GM18873 (cell line): ENCODE data around the gene FBXO45.
"Not testable (repeated sequence)": the region's sequence is repeated elsewhere in the genome, so short reads cannot be mapped to it uniquely, and the experiment has no call there.

Experiments used
- ATAC-seq: cut with Tn5 transposase; IDR thresholded peaks from one replicate; pipeline ENCODE4 v1.9.1; 2021; ENCODE audit warnings: mild to moderate bottlenecking, moderate library complexity, moderate number of reproducible peaks; ENCODE audit not compliant: unreplicated experiment, low FRiP score

Gene FBXO45, protein sequence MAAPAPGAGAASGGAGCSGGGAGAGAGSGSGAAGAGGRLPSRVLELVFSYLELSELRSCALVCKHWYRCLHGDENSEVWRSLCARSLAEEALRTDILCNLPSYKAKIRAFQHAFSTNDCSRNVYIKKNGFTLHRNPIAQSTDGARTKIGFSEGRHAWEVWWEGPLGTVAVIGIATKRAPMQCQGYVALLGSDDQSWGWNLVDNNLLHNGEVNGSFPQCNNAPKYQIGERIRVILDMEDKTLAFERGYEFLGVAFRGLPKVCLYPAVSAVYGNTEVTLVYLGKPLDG

DNA sequence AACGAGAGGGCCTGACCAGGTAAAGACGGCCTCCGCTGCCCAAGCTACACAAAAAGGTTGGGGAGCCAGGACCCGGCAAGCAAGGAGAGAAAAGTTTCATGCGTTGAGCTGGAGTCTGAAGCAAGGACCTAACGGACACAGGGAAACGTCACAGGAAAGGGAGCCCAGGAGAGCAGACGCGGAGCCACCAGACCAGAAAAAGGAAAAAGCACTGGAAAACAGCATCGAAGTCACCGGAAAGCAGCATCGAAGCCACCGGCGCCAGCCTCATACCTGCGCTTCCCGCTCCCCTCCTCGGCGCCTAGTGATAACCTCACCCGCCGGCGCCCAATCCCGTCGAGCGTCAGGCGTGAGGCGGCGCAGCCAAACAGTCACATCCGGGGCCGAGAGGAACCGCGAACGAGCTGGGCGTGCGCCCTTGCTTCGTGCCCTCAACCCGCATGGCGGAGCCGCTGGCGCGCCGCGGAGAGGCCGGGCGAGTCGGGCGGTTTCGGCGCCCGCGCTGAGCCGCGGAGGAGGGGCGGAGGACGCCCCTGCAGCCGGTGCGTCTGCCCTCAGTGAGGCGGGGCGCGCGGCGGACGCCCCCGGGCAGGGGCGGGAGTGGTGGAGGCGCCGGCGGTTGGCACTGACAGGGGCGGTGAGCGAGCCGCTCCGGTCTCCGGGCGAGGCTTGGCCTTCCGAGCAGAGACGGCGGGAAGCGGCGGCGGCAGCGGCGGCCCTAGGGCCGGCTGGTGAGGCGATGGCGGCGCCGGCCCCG lies at the start of gene FBXO45, which contains the start of gene WDR53:
TSS of gene FBXO45 (plus strand) at position 415 of the 757 bp plus-strand sequence. CDS start at position 740, 325 bp downstream.
TSS of gene WDR53 (minus strand) at position 309 of the 757 bp plus-strand sequence. CDS start 7,079 bp downstream, outside the sequence.
- ATAC-seq, result peak; percentile 92

DNA sequence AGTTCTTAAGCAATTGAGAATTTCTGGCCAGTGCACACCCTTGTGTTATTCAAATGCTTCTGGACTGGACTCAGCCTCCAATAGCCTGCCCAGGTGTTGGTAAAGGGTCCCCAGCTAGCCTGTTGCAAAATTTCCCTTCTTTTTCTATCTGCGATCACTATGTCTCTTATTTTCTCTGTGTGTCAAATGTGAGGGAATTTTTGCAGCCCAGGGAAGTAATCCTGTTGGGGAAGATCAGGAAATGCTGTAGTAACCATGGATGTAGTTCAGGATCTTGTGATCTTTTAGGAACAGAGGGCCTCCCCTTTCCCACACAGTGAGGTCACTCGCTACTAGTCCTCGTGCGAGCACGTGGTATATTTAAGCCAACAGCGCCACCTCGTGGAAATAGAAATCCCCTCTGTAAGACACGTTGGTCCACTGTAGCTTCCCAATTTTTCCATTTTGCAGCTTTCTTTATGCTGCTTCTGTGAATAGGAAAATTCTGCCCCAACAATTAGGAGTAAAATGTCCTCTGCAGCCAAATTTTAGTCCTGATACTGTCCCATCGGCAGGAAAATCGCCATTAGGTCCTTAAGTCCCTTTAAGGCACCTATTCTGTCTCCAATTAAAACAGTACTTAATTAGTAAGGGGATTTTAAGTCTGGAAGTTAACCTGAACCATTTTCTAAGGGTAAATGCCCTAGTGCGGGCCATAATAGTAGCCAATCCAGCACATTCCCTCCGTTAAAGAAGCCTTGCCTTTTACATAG lies 49.3 kb upstream of the FBXO45 start:
- ATAC-seq, result no peak

DNA sequence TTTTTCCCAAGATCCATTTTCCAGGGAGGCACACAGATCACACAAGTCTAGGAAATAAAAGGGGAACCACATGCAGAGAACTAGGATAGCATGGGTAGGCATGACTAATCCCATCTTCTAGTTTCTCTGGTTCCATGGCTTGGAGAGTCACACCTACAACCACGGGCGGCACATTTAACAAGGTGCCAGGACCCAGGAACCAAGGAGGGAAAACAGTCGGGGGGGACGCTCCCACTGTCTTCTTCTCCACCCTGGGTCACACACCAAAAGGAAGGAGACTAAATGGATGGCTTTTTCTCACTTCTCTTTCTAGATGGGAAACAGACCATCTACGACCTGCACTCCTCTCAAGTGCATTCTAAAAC lies 48.8 kb upstream of the FBXO45 start:
- ATAC-seq, result no peak

DNA sequence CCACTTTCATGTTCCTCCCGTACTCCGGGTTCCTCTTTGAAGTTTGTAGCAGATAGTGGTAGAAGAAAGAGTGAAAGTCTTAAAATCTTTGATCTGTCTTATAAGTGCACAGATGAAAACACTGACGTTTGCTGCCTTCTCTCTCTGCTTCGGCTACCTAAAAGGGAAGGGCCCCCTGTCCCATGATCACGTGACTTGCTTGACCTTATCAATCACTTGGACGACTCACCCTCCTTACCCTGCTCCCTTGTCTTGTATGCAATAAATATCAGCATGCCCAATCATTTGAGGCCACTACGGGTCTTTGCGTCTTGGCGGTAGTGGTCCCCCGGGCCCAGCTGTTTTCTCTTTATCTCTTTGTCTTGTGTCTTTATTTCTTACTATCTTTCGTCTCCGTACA lies 47.2 kb upstream of the FBXO45 start:
- ATAC-seq, result not testable (repeated sequence)

DNA sequence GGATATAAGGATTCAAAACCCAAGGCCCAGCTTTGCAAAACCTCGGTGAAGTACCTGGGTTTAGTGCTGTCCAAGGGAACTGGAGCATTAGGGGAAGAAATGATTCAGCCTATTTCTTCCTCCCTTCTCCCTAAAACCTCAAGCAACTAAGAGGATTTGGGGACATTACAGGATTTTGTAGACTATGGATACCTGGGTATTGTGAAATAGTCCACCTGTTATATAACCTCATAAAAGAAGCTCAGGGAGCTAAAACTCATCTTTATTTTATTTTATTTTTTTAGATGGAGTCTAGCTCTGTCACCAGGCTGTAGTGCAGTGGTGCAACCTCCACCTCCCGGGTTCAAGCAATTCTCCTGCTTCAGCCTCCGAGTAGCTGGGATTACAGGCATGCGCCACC lies 44.6 kb upstream of the FBXO45 start:
- no peak for ATAC-seq

DNA sequence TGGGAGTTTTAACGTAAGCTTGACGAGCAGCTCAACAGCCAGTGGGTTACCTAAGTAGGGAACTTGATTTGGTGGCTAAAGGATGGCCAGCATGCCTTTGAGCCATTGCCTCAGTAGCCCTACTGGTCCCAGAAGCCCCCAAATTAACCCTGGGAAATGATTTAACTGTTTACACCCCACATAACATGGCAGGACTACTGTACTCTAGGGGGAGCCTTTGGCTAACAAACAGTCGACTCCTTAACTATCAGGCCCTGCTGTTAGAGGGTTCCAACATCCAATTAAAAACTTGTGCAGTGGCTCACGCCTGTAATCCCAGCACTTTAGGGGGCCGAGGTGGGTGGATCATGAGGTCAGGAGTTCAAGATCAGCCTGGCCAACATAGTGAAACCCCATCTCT lies 43.9 kb upstream of the FBXO45 start:
- no peak for ATAC-seq

DNA sequence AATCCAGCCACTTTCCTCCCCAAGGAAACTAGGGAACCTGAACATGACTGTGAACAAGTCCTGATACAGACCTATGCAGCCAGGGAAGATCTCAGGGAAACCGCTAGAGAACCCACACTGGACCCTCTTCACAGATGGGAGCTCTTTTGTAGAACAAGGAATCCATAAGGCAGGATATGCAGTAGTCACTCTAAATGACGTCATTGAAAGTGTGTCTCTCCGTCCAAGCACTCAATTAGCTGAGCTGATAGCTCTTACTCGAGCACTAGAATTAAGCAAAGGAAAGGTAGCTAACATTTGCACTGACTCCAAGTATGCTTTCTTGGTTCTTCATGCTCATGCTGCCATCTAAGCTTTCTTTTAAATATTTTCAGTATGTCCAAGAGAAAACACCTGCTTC lies 43.3 kb upstream of the FBXO45 start:
- ATAC-seq, result no peak

DNA sequence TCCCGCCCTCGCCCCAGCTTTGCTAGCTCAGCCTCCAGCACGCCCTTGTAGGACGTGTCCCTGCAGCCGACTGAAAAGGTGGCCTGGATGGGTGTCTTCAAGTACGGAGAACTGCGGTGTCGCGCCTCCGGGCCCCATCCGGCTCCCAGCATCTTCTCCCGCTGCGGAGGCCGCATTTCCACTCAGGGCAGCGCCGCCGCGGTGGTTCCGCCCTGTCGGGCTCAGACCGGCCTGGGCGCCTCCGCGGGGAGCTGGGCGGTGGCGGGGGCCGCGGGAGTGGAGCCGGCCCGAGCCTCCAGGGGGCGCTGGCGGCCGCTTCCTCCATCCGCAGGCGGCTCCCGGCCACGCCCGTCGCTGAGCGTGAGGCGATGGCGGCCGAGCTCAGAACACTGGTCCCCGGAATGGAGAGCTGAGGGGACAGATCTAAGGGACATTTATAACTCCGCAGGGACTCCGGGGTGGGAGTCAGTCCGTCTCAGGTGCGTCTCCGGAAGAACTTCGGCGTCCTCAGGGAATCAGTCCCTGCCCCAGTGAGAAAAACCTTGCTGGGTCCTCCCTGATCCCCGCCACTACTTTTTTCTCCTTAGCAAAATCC lies 39.7 kb upstream of the FBXO45 start:
- ATAC-seq, result no peak

DNA sequence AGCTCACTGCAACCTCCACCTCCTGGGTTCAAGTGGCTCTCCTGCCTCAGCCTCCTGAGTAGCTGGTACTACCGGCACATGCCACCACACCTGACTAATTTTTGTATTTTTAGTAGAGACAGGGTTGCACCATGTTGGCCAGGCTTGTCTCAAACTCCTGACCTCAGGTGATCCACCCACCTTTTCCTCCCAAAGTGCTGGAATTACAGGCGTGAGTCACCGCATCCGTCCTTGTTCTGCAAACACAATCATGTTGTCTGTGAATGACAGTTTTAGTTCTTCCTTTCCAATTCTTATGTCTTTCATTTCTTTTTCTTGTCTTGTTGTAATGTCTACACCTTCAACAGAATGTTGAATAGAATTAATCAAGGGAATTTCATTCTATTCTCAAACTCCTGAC lies 37.0 kb upstream of the FBXO45 start:
- no peak for ATAC-seq

DNA sequence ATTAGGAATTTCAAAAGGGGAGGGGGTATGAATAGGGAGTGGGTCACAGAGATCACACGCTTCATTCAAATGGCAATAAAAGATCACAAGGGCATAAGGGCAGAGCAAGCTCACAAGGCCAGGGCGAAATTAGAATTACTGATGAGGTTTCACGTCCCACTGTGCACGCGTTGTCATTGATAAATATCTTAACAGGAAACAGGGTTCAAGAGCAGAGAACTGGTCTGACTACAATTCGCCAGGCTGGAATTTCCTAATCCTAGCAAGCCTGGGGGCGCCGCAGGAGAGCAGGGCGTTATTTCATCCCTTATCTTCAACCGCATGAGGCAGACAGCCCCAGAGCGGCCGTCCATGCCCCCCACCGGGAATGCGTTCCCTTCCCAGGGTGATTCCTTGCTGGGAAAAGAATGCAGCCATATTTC lies 35.2 kb upstream of the FBXO45 start:
- no peak for ATAC-seq

DNA sequence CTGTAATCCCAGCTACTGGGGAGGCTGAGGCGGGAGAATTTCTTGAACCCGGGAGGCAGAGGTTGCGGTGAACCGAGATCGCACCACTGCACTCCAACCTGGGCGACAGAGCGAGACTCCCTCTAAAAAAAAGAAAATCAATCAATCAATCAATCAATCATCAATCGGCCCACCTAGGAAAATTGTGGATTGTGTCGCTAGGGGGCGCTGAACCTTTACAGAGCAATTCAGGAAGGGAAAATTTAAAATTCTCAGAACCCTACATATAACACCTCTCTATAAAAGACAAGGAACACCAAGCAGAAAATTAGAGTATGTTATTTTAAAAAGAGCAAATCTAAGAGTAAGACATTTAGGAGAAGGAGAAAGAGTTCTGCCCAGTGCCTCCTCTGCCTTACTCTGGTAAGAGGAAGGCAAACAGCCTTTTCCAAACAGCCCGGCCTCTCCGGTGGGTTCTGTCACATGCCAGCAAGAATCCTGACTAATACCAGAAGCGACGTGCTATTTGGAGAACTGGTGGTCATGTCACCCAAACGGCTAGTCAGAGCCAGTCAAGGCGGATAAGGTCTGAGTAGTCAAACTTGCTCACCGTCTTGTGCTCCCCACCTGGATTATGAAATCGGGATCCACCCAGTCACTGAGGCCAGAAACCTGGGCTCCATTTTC lies 31.0 kb upstream of the FBXO45 start:
- no peak for ATAC-seq

DNA sequence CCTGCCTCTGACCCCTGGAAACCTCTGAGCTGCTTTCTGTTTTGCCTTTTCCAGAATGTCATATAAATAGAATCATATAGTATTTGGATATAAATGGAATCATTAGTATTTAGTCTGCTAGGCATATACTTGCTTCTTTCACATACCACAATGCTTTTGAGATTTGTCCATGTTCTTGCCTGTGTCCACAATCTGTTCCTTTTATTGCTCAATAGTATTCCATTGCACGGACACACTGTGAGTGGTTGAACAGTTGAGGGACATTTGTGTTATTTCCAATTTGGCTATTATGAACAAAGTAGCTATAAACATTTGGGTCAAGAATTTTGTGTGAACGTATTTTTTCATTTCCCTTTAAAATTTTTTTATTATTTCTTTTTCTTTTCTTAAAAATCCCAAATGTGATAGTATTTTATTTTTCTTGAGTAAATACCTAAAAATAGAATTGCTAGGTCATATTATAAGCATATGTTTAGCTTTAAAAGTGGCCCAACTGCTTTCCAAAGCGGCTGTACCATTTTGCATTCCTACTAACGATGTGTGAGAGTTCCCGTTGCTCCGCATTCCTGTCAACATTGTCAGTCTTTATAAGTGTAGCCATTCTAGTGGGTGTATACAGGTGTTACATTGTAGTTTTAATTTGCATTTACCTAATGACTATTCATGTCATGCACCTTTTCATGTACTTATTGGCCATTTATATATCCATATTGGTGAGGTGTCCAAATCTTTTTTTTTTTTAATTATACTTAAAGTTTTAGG lies 26.6 kb upstream of the FBXO45 start:
- no peak for ATAC-seq

DNA sequence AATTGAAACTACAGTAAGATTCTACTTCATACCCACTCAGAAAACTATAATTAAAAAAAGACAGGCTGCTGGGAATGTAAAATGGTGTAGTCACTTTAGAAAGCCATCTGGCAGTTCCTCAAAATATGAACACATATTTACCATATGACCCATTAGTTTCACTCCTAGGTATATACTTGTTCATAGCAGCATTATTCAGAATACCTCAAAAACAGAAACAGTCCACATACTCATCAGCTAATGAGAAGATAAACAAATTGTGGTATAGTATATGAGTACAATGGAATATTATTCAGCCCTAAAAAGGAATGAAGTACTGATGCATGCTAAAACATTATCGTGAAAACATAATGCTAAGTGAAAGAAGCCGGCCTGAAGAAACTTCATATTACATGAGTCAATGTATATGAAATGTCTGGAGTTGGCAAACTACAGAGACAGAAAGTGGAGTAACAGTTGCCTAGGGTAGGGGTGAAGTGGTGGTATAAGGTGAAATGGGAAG lies 23.9 kb upstream of the FBXO45 start:
- ATAC-seq, result no peak

DNA sequence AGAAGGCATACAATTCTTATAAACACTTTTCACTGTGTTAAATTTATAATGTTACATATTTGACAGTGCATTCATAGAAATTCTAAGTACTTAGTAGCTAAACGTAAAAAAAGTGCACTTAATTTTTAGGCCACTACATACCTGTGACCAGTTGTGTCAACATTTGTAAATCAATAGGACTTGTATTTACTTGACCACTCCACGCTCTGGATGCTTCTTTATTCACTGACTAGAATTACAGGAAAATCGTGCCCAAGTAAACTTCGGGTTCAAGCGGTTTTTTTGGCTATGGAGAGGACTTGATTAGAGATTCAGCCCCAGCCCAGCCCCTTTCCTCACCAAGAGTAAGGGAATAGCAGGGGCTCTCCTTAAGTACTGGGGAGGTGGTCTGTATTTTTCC lies 21.9 kb upstream of the FBXO45 start:
- no peak for ATAC-seq

DNA sequence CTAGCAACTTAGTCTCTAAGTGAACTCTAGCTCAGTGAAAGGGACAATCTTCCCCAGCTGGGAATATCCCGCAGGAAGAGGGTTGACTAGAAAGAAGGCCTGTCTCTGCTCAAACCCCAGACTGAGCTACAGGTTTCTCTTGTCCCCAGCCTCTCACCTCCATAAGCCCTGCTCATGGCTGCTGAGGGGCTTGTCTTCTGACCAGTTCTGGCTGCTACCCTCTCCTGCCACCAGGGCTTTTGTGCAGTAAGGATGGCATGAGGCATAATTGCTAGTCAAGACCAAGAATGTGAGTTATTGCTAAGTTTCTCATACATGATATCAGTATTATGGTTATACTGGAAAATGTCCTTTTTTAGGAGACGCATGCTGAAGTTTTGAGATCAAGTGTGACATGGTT lies 21.4 kb upstream of the FBXO45 start:
- ATAC-seq, result no peak

DNA sequence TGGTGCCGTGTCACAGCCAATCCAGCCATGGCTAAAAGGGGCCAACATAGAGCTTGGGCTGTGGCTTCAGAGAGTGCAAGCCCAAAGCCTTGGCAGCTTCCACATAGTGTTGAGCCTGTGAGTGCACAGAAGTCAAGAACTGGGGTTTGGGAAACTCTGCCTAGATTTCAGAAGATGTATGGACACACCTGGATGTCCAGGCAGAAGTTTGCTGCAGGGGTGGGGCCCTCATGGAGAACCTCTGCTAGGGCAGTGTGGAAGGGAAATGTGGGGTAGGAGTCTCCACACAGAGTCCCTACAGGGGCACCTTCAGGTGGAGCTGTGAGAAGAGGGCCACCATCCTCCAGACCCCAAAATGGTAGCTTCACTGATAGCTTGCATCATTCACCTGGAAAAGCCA lies 19.1 kb upstream of the FBXO45 start:
- ATAC-seq, result not testable (repeated sequence)

DNA sequence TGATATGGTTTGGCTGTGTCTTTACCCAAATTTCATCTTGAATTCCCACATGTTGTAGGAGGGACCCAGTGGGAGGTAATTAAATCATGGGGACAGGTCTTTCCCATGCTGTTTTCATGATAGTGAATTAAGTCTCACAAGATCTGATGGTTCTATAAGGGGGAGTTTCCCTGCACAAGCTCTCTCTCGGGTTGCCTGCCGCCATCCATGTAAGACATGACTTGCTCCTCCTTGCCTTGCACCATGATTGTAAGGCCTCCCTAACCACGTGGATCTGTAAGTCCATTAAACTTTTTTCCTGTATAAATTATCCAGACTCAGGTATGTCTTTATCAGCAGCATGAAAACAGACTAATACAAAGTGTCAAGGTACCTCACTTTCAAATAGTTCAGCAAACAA lies 18.3 kb upstream of the FBXO45 start:
- not testable (repeated sequence) for ATAC-seq

DNA sequence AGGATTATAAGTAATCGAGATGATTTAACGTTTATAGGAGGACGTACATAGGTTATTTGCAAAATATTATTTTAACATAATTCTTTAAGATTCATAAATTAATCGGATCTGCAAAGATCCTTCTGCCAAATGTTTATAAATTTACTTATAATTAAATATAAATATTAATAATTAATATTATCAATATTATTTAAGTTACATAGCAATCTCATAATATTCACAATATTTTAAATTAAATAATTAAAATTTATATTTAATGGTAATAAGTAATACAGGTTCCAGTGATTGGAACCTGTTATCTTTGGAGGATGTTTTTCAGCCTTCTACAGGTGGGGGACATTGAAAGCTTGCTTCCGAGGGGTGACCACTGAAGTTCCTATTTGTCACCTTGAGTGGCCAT lies 16.2 kb upstream of the FBXO45 start:
- no peak for ATAC-seq

DNA sequence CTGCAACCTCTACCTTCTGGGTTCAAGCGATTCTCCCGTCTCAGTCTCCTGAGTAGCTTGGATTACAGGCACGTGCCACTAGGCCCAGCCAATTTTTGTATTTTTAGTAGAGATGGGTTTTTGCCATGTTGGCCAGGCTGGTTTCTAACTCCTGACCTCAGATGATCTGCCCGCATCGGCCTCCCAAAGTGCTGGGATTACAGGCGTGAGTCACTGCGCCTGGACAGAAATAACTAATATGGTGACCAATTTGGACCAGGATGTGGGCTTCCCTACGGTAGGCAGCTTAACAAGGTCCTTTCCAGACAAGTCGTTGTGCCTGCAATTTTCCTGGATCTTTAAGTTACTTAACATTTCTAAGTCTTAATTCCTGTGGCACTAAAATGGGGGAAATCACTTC lies 14.9 kb upstream of the FBXO45 start:
- ATAC-seq, result no peak
